HepG2 (cell line): ENCODE results near the gene SHLD3. TPM values are rescaled to one million over a fixed set of nuclear protein-coding genes. Genes with fewer than 3 reads are reported as not detected.

Experiments used
- ATF7-NPFF ChIP-seq: sonication (generic); formaldehyde crosslinking; IDR thresholded peaks from 2 replicates; pipeline ENCODE4 v1.8.1; 2023; ENCODE audit warnings: mild to moderate bottlenecking, low read depth, missing genetic modification reagents, moderate library complexity
- GATAD1 ChIP-seq: IDR thresholded peaks from 2 replicates; pipeline ENCODE4 v1.6.1; 2016; ENCODE audit warnings: missing genetic modification reagents, missing compliant biosample characterization
- GFI1 ChIP-seq: sonication (generic); formaldehyde crosslinking; IDR thresholded peaks from 2 replicates; pipeline ENCODE4 v1.5.0; 2020; ENCODE audit warnings: missing genetic modification reagents, mild to moderate bottlenecking, borderline replicate concordance
- NR3C1 ChIP-seq: sonication (generic); formaldehyde crosslinking; IDR thresholded peaks from 2 replicates; pipeline ENCODE4 v1.4.0; 2020; ENCODE audit warnings: missing genetic modification reagents
- PITX1 ChIP-seq: sonication (generic); formaldehyde crosslinking; IDR thresholded peaks from 2 replicates; pipeline ENCODE4 v1.5.1; 2020; ENCODE audit warnings: mild to moderate bottlenecking, missing genetic modification reagents
- RAD21 ChIP-seq: fragments of 450-650 bp; formaldehyde crosslinking; IDR thresholded peaks from 2 replicates; pipeline ENCODE4 v1.5.0; 2020; ENCODE audit warnings: mild to moderate bottlenecking
- TEAD3 ChIP-seq: optimal IDR thresholded peaks from 2 replicates; pipeline ENCODE3; 2016; ENCODE audit warnings: borderline replicate concordance
- ZNF432 ChIP-seq: sonication (generic); formaldehyde crosslinking; IDR thresholded peaks from 2 replicates; pipeline ENCODE4 v1.5.0; 2020; ENCODE audit warnings: missing genetic modification reagents, mild to moderate bottlenecking, borderline replicate concordance
- ZNF614 ChIP-seq: IDR thresholded peaks from 2 replicates; pipeline ENCODE4 v1.6.1; 2018; ENCODE audit warnings: missing biosample characterization, missing genetic modification reagents, inconsistent platforms, borderline replicate concordance
- ZNF773 ChIP-seq: sonication (generic); formaldehyde crosslinking; IDR thresholded peaks from 2 replicates; pipeline ENCODE4 v1.4.0; 2020; ENCODE audit warnings: missing genetic modification reagents, borderline replicate concordance
- ZNF792 ChIP-seq: IDR thresholded peaks from 2 replicates; pipeline ENCODE4 v1.6.1; 2016
- ZZZ3 ChIP-seq: sonication (generic); formaldehyde crosslinking; IDR thresholded peaks from 2 replicates; pipeline ENCODE4 v1.4.0; 2020; ENCODE audit warnings: missing genetic modification reagents, mild to moderate bottlenecking, borderline replicate concordance
- polyA plus RNA-seq, 8 experiments: library from polyadenylated mRNA; depleted of rRNA in 3 of 8; stranded (reverse) in 7 of 8; unstranded in 1 of 8; fragments of >200 nt; fragmentation: Illumina TruSeq in 4 of 8; extraction: Trizol in 4 of 8; gene quantifications; 2 replicates each; pipeline versions ENCODE4 v1.2.1 to v1.2.3, GENCODE V29; 2011 to 2016; ENCODE audit warnings: low read depth in 4 of 8, missing spikeins in 1 of 8, mixed read lengths in 1 of 8; ENCODE audit not compliant: insufficient read depth in 1 of 8
- total RNA-seq, 5 experiments: library from RNA; depleted of rRNA; stranded (reverse); fragments of >200 nt; fragmentation: Illumina TruSeq; extraction: Trizol; gene quantifications; 2 replicates each; pipeline ENCODE4 v1.2.3, GENCODE V29; 2016; ENCODE audit warnings: low read depth in 1 of 5
- TF ChIP-seq, protein P1 (sequence below): IDR thresholded peaks from 2 replicates; pipeline ENCODE4 v1.4.0; 2020; ENCODE audit warnings: mild to moderate bottlenecking, missing genetic modification reagents
- TF ChIP-seq, protein P2 (sequence below): sonication (generic); formaldehyde crosslinking; IDR thresholded peaks from 2 replicates; pipeline ENCODE4 v1.8.1; 2023; ENCODE audit warnings: mild to moderate bottlenecking, missing genetic modification reagents
- TF ChIP-seq, protein P3 (sequence below): sonication (generic); formaldehyde crosslinking; IDR thresholded peaks from 2 replicates; pipeline ENCODE4 v1.4.0; 2020; ENCODE audit warnings: missing genetic modification reagents
- TF ChIP-seq, protein P4 (sequence below): sonication (generic); formaldehyde crosslinking; IDR thresholded peaks from 2 replicates; pipeline ENCODE4 v1.5.0; 2020; ENCODE audit warnings: mild to moderate bottlenecking, missing genetic modification reagents
- TF ChIP-seq, protein P5 (sequence below): sonication (generic); formaldehyde crosslinking; IDR thresholded peaks from 2 replicates; pipeline ENCODE4 v1.4.0; 2020; ENCODE audit warnings: missing genetic modification reagents
- TF ChIP-seq, protein P6 (sequence below): sonication (generic); formaldehyde crosslinking; IDR thresholded peaks from 2 replicates; pipeline ENCODE4 v1.8.1; 2023; ENCODE audit warnings: missing genetic modification reagents, inconsistent platforms, borderline replicate concordance

The SHLD3 gene
- total and polyA plus RNA-seq, 2 of the 13 experiments (the other 11 are each of a cell fraction or from before 2014, with no cell fraction given) = 3.6 to 6.8 TPM

DNA sequence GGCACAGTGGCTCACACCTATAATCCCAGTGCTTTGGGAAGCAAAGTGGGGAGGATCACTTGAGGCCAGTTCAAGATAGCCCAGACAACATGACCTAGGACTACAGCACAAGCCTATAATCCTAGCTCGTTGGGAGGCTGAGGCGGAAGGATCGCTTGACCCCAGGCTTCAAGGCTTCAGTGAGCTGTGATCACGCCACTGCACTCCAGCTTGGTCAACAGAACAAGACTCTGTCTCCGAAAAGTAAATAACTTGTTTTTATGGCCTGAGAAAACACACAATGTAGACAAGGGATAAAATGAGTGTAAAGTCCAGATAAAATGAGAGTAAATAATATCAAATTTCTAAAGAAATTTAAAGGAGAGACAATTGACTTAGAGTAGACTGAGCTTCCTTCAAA, 26.3 kb downstream of the SHLD3 start (continued):
- TF ChIP-seq, protein P1, sequence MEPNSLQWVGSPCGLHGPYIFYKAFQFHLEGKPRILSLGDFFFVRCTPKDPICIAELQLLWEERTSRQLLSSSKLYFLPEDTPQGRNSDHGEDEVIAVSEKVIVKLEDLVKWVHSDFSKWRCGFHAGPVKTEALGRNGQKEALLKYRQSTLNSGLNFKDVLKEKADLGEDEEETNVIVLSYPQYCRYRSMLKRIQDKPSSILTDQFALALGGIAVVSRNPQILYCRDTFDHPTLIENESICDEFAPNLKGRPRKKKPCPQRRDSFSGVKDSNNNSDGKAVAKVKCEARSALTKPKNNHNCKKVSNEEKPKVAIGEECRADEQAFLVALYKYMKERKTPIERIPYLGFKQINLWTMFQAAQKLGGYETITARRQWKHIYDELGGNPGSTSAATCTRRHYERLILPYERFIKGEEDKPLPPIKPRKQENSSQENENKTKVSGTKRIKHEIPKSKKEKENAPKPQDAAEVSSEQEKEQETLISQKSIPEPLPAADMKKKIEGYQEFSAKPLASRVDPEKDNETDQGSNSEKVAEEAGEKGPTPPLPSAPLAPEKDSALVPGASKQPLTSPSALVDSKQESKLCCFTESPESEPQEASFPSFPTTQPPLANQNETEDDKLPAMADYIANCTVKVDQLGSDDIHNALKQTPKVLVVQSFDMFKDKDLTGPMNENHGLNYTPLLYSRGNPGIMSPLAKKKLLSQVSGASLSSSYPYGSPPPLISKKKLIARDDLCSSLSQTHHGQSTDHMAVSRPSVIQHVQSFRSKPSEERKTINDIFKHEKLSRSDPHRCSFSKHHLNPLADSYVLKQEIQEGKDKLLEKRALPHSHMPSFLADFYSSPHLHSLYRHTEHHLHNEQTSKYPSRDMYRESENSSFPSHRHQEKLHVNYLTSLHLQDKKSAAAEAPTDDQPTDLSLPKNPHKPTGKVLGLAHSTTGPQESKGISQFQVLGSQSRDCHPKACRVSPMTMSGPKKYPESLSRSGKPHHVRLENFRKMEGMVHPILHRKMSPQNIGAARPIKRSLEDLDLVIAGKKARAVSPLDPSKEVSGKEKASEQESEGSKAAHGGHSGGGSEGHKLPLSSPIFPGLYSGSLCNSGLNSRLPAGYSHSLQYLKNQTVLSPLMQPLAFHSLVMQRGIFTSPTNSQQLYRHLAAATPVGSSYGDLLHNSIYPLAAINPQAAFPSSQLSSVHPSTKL (CRISPR knock-in tag) = peak; percentile 83
- TF ChIP-seq ZNF792 = no peak
- TF ChIP-seq ZNF773 (CRISPR knock-in tag) = no peak
- TF ChIP-seq, protein P2, sequence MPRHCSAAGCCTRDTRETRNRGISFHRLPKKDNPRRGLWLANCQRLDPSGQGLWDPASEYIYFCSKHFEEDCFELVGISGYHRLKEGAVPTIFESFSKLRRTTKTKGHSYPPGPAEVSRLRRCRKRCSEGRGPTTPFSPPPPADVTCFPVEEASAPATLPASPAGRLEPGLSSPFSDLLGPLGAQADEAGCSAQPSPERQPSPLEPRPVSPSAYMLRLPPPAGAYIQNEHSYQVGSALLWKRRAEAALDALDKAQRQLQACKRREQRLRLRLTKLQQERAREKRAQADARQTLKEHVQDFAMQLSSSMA = no peak
- TF ChIP-seq GATAD1 = peak; percentile 60; the same call in 1 of the 2 replicates
- no peak for TF ChIP-seq GFI1 (CRISPR knock-in tag)
- TF ChIP-seq, protein P3, sequence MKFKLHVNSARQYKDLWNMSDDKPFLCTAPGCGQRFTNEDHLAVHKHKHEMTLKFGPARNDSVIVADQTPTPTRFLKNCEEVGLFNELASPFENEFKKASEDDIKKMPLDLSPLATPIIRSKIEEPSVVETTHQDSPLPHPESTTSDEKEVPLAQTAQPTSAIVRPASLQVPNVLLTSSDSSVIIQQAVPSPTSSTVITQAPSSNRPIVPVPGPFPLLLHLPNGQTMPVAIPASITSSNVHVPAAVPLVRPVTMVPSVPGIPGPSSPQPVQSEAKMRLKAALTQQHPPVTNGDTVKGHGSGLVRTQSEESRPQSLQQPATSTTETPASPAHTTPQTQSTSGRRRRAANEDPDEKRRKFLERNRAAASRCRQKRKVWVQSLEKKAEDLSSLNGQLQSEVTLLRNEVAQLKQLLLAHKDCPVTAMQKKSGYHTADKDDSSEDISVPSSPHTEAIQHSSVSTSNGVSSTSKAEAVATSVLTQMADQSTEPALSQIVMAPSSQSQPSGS (CRISPR knock-in tag) = peak; percentile 29; the same call in 1 of the 2 replicates
- no peak for TF ChIP-seq ZNF432 (CRISPR knock-in tag)
- TF ChIP-seq PITX1 = peak; percentile 86
- TF ChIP-seq ZNF614 (CRISPR knock-in tag) = peak; percentile 49; the same call in 1 of the 2 replicates
- no peak for TF ChIP-seq ZZZ3
- TF ChIP-seq NR3C1 (CRISPR knock-in tag) = no peak
- peak; percentile 11 for TF ChIP-seq TEAD3 (CRISPR knock-in tag)
- TF ChIP-seq, protein P4, sequence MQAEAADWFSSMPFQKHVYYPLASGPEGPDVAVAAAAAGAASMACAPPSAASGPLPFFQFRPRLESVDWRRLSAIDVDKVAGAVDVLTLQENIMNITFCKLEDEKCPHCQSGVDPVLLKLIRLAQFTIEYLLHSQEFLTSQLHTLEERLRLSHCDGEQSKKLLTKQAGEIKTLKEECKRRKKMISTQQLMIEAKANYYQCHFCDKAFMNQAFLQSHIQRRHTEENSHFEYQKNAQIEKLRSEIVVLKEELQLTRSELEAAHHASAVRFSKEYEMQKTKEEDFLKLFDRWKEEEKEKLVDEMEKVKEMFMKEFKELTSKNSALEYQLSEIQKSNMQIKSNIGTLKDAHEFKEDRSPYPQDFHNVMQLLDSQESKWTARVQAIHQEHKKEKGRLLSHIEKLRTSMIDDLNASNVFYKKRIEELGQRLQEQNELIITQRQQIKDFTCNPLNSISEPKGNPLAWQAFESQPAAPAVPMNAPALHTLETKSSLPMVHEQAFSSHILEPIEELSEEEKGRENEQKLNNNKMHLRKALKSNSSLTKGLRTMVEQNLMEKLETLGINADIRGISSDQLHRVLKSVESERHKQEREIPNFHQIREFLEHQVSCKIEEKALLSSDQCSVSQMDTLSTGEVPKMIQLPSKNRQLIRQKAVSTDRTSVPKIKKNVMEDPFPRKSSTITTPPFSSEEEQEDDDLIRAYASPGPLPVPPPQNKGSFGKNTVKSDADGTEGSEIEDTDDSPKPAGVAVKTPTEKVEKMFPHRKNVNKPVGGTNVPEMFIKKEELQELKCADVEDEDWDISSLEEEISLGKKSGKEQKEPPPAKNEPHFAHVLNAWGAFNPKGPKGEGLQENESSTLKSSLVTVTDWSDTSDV (CRISPR knock-in tag) = no peak
- TF ChIP-seq ATF7-NPFF (CRISPR knock-in tag) = no peak
- TF ChIP-seq, protein P5, sequence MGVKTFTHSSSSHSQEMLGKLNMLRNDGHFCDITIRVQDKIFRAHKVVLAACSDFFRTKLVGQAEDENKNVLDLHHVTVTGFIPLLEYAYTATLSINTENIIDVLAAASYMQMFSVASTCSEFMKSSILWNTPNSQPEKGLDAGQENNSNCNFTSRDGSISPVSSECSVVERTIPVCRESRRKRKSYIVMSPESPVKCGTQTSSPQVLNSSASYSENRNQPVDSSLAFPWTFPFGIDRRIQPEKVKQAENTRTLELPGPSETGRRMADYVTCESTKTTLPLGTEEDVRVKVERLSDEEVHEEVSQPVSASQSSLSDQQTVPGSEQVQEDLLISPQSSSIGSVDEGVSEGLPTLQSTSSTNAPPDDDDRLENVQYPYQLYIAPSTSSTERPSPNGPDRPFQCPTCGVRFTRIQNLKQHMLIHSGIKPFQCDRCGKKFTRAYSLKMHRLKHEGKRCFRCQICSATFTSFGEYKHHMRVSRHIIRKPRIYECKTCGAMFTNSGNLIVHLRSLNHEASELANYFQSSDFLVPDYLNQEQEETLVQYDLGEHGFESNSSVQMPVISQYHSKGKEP (CRISPR knock-in tag) = no peak
- no peak for TF ChIP-seq RAD21 (CRISPR knock-in tag)
- TF ChIP-seq, protein P6, sequence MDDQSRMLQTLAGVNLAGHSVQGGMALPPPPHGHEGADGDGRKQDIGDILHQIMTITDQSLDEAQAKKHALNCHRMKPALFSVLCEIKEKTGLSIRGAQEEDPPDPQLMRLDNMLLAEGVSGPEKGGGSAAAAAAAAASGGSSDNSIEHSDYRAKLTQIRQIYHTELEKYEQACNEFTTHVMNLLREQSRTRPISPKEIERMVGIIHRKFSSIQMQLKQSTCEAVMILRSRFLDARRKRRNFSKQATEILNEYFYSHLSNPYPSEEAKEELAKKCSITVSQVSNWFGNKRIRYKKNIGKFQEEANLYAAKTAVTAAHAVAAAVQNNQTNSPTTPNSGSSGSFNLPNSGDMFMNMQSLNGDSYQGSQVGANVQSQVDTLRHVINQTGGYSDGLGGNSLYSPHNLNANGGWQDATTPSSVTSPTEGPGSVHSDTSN (CRISPR knock-in tag) = no peak
